HepG2 (cell line): ENCODE data around the gene HAPLN2. TPM values are rescaled to one million over a fixed set of nuclear protein-coding genes. Genes with fewer than 3 reads are reported as not detected.

Experiments used
- ATM ChIP-seq: fragments of 450-650 bp; IDR thresholded peaks from 2 replicates; pipeline ENCODE4 v1.7.1; 2017; ENCODE audit warnings: mild to moderate bottlenecking, borderline replicate concordance
- CCAR2 ChIP-seq: fragments of 200-400 bp; formaldehyde crosslinking; optimal IDR thresholded peaks from 2 replicates; pipeline ENCODE3; 2018; ENCODE audit warnings: low read depth, mild to moderate bottlenecking, low read length, moderate library complexity
- CENPT ChIP-seq: sonication (generic); formaldehyde crosslinking; IDR thresholded peaks from 2 replicates; pipeline ENCODE4 v1.8.0; 2022; ENCODE audit warnings: low read depth, mild to moderate bottlenecking, moderate library complexity, missing genetic modification reagents
- CREB1 ChIP-seq, 2 experiments: fragments of 450-650 bp in 1 of 2; IDR thresholded peaks; 2 replicates each; pipeline ENCODE4 v1.6.1; 2016 to 2017; ENCODE audit warnings: control low read depth in 1 of 2, mild to moderate bottlenecking in 1 of 2, missing compliant biosample characterization in 1 of 2, missing genetic modification characterization in 1 of 2
- ELF3 ChIP-seq: IDR thresholded peaks from 2 replicates; pipeline ENCODE4 v1.6.1; 2016; ENCODE audit warnings: missing genetic modification reagents, missing compliant biosample characterization
- ERF ChIP-seq: IDR thresholded peaks from 2 replicates; pipeline ENCODE4 v1.6.1; 2018; ENCODE audit warnings: missing biosample characterization, missing genetic modification reagents
- EZH2 ChIP-seq: conservative IDR thresholded peaks from 2 replicates; pipeline ENCODE4 v1.6.1; 2012; ENCODE audit warnings: mild to moderate bottlenecking, low read depth, low read length, moderate library complexity
- FOXK1 ChIP-seq: sonication (generic); formaldehyde crosslinking; IDR thresholded peaks from 2 replicates; pipeline ENCODE4 v1.4.0; 2020; ENCODE audit warnings: low read depth, missing genetic modification reagents, borderline replicate concordance
- GFI1 ChIP-seq: sonication (generic); formaldehyde crosslinking; IDR thresholded peaks from 2 replicates; pipeline ENCODE4 v1.5.0; 2020; ENCODE audit warnings: missing genetic modification reagents, mild to moderate bottlenecking, borderline replicate concordance
- IRF9 ChIP-seq: sonication (generic); formaldehyde crosslinking; IDR thresholded peaks from 2 replicates; pipeline ENCODE4 v1.8.0; 2022; ENCODE audit warnings: missing genetic modification reagents, mild to moderate bottlenecking, borderline replicate concordance
- KDM1A ChIP-seq: IDR thresholded peaks from 2 replicates; pipeline ENCODE4 v1.6.1; 2016; ENCODE audit warnings: missing compliant biosample characterization
- PBX2 ChIP-seq: IDR thresholded peaks from 2 replicates; pipeline ENCODE4 v1.6.1; 2016; ENCODE audit warnings: control low read depth
- SMAD9 ChIP-seq: sonication (generic); formaldehyde crosslinking; IDR thresholded peaks from 2 replicates; pipeline ENCODE4 v1.5.1; 2020; ENCODE audit warnings: mild to moderate bottlenecking, missing genetic modification reagents
- SP4 ChIP-seq: sonication (generic); formaldehyde crosslinking; IDR thresholded peaks from 2 replicates; pipeline ENCODE4 v1.8.1; 2023; ENCODE audit warnings: mild to moderate bottlenecking, missing genetic modification reagents
- TBL1XR1 ChIP-seq: fragments of 150-350 bp; IDR thresholded peaks from 2 replicates; pipeline ENCODE4 v1.6.1; 2014; ENCODE audit warnings: borderline replicate concordance, low read length; ENCODE audit not compliant: partially characterized antibody
- TEAD3 ChIP-seq: optimal IDR thresholded peaks from 2 replicates; pipeline ENCODE3; 2016; ENCODE audit warnings: borderline replicate concordance
- ZIK1 ChIP-seq: sonication (generic); formaldehyde crosslinking; IDR thresholded peaks from 2 replicates; pipeline ENCODE4 v1.5.0; 2020; ENCODE audit warnings: mild to moderate bottlenecking, low read depth, missing genetic modification reagents, borderline replicate concordance
- ZNF430 ChIP-seq: sonication (generic); formaldehyde crosslinking; IDR thresholded peaks from 2 replicates; pipeline ENCODE4 v1.9.0; 2021; ENCODE audit warnings: mild to moderate bottlenecking, missing genetic modification reagents
- ZNF441 ChIP-seq: sonication (generic); formaldehyde crosslinking; IDR thresholded peaks from 2 replicates; pipeline ENCODE4 v1.7.0; 2021; ENCODE audit warnings: missing genetic modification reagents, borderline replicate concordance
- ZNF572 ChIP-seq: sonication (generic); formaldehyde crosslinking; IDR thresholded peaks from 2 replicates; pipeline ENCODE4 v1.5.1; 2020; ENCODE audit warnings: mild to moderate bottlenecking, missing genetic modification reagents
- ZNF614 ChIP-seq: IDR thresholded peaks from 2 replicates; pipeline ENCODE4 v1.6.1; 2018; ENCODE audit warnings: missing biosample characterization, missing genetic modification reagents, inconsistent platforms, borderline replicate concordance
- ZNF660 ChIP-seq: sonication (generic); formaldehyde crosslinking; IDR thresholded peaks from 2 replicates; pipeline ENCODE4 v1.5.1; 2020; ENCODE audit warnings: mild to moderate bottlenecking, low read depth, missing genetic modification reagents, borderline replicate concordance
- ZSCAN25 ChIP-seq: sonication (generic); formaldehyde crosslinking; IDR thresholded peaks from 2 replicates; pipeline ENCODE4 v1.8.0; 2022; ENCODE audit warnings: mild to moderate bottlenecking, missing genetic modification reagents
- polyA plus RNA-seq, 8 experiments: library from polyadenylated mRNA; depleted of rRNA in 3 of 8; stranded (reverse) in 7 of 8; unstranded in 1 of 8; fragments of >200 nt; fragmentation: Illumina TruSeq in 4 of 8; extraction: Trizol in 4 of 8; gene quantifications; 2 replicates each; pipeline versions ENCODE4 v1.2.1 to v1.2.3, GENCODE V29; 2011 to 2016; ENCODE audit warnings: low read depth in 4 of 8, missing spikeins in 1 of 8, mixed read lengths in 1 of 8; ENCODE audit not compliant: insufficient read depth in 1 of 8
- total RNA-seq, 5 experiments: library from RNA; depleted of rRNA; stranded (reverse); fragments of >200 nt; fragmentation: Illumina TruSeq; extraction: Trizol; gene quantifications; 2 replicates each; pipeline ENCODE4 v1.2.3, GENCODE V29; 2016; ENCODE audit warnings: low read depth in 1 of 5
- TF ChIP-seq, protein P1 (sequence below): fragments of 450-650 bp; IDR thresholded peaks from 2 replicates; pipeline ENCODE4 v1.6.1; 2017; ENCODE audit warnings: mild to moderate bottlenecking
- TF ChIP-seq, protein P2 (sequence below): conservative IDR thresholded peaks from 2 replicates; pipeline ENCODE4 v1.6.1; 2018; ENCODE audit warnings: missing genetic modification reagents

The HAPLN2 gene
- total and polyA plus RNA-seq, 2 of the 13 experiments (the other 11 are each of a cell fraction or from before 2014, with no cell fraction given): not detected

DNA sequence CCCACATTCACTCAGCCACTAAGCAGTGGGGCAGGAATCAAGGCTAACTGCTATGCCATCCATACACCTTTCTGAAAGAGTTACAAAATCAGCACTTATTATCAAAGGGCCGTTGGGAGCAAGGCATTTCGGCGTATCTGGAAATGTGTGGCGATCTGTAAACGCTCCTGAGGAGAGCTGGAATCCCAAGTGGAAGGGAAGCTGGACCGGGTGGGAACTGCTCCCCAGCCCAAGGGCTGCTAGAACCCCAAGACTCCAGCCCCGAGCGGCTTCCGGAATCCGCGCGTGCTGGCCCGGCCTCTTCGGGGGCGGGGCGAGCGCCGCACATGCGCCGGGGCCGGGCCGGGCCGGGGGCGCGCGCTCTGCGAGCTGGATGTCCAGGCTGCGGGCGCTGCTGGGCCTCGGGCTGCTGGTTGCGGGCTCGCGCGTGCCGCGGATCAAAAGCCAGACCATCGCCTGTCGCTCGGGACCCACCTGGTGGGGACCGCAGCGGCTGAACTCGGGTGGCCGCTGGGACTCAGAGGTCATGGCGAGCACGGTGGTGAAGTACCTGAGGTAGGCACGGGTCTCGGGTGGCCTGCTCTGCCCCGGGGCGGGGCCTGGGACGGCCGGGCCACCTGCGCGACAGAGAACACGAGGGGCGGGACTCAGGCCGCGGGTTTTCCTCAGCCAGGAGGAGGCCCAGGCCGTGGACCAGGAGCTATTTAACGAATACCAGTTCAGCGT is 27.6 kb upstream of the HAPLN2 start, which contains the start of gene NAXE (continued):
- TF ChIP-seq ZNF572 (CRISPR knock-in tag) (no peak), ZNF614 (CRISPR knock-in tag) (no peak), ATM (no peak), CREB1 (IDR thresholded peaks at IDR 0.05) (no peak), CREB1 (CRISPR knock-in tag; IDR thresholded peaks at IDR 0.05) (no peak), IRF9 (peak; percentile 87), ZNF430 (CRISPR knock-in tag) (no peak), ZSCAN25 (CRISPR knock-in tag) (no peak), SMAD9 (CRISPR knock-in tag) (no peak), ZNF441 (no peak), TEAD3 (CRISPR knock-in tag) (peak; percentile 29), ZIK1 (CRISPR knock-in tag) (no peak), EZH2 (no peak), SP4 (CRISPR knock-in tag) (peak; percentile 34; the same call in 1 of the 2 replicates), ELF3 (CRISPR knock-in tag) (0 out of 2 replicates have a peak, but pooled peaks have one; percentile 23), PBX2 (CRISPR knock-in tag) (no peak), GFI1 (CRISPR knock-in tag) (no peak; the same call in 1 of the 2 replicates), CENPT (CRISPR knock-in tag) (no peak), ERF (CRISPR knock-in tag) (peak; percentile 84), TBL1XR1 (no peak), KDM1A (CRISPR knock-in tag) (no peak), FOXK1 (CRISPR knock-in tag) (no peak), ZNF660 (CRISPR knock-in tag) (no peak), CCAR2 (no peak)
- TF ChIP-seq, protein P1, sequence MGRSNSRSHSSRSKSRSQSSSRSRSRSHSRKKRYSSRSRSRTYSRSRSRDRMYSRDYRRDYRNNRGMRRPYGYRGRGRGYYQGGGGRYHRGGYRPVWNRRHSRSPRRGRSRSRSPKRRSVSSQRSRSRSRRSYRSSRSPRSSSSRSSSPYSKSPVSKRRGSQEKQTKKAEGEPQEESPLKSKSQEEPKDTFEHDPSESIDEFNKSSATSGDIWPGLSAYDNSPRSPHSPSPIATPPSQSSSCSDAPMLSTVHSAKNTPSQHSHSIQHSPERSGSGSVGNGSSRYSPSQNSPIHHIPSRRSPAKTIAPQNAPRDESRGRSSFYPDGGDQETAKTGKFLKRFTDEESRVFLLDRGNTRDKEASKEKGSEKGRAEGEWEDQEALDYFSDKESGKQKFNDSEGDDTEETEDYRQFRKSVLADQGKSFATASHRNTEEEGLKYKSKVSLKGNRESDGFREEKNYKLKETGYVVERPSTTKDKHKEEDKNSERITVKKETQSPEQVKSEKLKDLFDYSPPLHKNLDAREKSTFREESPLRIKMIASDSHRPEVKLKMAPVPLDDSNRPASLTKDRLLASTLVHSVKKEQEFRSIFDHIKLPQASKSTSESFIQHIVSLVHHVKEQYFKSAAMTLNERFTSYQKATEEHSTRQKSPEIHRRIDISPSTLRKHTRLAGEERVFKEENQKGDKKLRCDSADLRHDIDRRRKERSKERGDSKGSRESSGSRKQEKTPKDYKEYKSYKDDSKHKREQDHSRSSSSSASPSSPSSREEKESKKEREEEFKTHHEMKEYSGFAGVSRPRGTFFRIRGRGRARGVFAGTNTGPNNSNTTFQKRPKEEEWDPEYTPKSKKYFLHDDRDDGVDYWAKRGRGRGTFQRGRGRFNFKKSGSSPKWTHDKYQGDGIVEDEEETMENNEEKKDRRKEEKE: no peak
- TF ChIP-seq, protein P2, sequence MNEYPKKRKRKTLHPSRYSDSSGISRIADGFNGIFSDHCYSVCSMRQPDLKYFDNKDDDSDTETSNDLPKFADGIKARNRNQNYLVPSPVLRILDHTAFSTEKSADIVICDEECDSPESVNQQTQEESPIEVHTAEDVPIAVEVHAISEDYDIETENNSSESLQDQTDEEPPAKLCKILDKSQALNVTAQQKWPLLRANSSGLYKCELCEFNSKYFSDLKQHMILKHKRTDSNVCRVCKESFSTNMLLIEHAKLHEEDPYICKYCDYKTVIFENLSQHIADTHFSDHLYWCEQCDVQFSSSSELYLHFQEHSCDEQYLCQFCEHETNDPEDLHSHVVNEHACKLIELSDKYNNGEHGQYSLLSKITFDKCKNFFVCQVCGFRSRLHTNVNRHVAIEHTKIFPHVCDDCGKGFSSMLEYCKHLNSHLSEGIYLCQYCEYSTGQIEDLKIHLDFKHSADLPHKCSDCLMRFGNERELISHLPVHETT (CRISPR knock-in tag): no peak; the same call in 1 of the 2 replicates
